Activated CD4-positive, alpha-beta T cell treated with anti-CD3 and anti-CD28 coated beads, Interleukin-2, amount 50 U/mL, for 16 hours (primary cell): ENCODE results near the gene DCTN4.

Experiments used
- DNase-seq: peaks from one replicate; pipeline ENCODE4 v3.0.0-alpha.2; 2020

DCTN4 gene

GRCh38 chr5:150662731-150663516 lies 95.9 kb downstream of the DCTN4 start:
- DNase-seq = no peak

GRCh38 chr5:150661821-150662596 lies 96.8 kb downstream of the DCTN4 start:
- DNase-seq = no peak

- no peak for DNase-seq
These were observed 97.7 kb downstream of the DCTN4 start, which contains the start of gene MYOZ3 for GRCh38 chr5:150661086-150661485. MYOZ3 (plus strand) TSS chr5:150661251; CDS start chr5:150662942, 1,691 bp downstream.

GRCh38 chr5:150660108-150660831 lies 98.5 kb downstream of the DCTN4 start:
- DNase-seq = no peak

GRCh38 chr5:150659360-150660107 lies 99.3 kb downstream of the DCTN4 start:
- no peak for DNase-seq

- no peak for DNase-seq
These were observed 100.0 kb downstream of the DCTN4 start for GRCh38 chr5:150658699-150659265.
